Right hindlimb (tissue), 1 donor: ENCODE data around the gene ATXN10.
"Not testable (repeated sequence)": the region's sequence is repeated elsewhere in the genome, so short reads cannot be mapped to it uniquely, and the experiment has no call there.

ENCODE experiments used
- DNase-seq: peaks from one replicate; pipeline ENCODE4 v3.0.0-alpha.2; 2018

Gene ATXN10

GRCh38 chr22:45790401-45790800 lies 118.8 kb downstream of the ATXN10 start:
- DNase-seq: no peak

DNA sequence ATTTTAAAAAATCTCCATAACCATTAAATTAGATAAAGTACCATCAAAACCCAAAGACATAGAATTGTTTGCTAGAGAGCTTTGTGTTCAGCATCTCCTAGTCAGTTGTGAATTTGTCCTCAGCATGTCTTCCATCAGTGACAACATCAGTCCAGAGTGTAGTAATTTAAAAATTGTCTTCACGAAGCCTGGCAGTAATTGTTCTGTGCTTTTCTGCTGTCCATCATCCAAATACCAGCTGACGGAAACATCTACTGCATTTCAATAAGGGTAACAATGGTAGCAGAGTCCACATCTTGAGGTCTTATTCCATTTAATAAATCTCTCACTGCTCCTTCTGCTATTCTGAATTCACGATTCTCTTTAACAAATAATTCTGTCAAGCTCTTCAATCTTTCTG lies 121.5 kb downstream of the ATXN10 start:
- DNase-seq: no peak

GRCh38 chr22:45793892-45794291 lies 122.3 kb downstream of the ATXN10 start:
- no peak for DNase-seq

GRCh38 chr22:45796009-45796408 lies 124.4 kb downstream of the ATXN10 start:
- not testable (repeated sequence) for DNase-seq

GRCh38 chr22:45799291-45799690 lies 127.7 kb downstream of the ATXN10 start:
- no peak for DNase-seq

DNA sequence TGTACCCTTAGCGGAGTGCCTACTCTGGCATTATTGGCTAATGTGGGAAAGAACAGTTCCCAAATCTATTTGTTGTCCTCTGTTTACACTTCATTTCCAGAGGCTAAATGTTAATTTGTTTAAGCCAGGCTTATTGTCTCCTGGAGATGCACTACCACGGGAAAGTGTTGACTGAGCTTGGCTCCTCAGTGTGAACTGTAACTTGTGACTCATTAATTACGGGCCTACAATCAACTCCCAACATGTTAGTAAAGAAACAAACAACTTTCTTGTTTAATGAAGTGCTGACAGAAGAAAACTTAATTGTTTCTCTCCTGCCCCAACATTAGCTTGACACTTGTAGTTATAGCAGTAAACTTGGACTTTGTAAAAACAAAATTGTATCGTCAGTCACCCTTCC lies 130.4 kb downstream of the ATXN10 start:
- DNase-seq: no peak

GRCh38 chr22:45804319-45804985 lies 132.8 kb downstream of the ATXN10 start:
- DNase-seq: no peak

- no peak for DNase-seq
Observed at GRCh38 chr22:45804986-45805325, 133.3 kb downstream of the ATXN10 start.

DNA sequence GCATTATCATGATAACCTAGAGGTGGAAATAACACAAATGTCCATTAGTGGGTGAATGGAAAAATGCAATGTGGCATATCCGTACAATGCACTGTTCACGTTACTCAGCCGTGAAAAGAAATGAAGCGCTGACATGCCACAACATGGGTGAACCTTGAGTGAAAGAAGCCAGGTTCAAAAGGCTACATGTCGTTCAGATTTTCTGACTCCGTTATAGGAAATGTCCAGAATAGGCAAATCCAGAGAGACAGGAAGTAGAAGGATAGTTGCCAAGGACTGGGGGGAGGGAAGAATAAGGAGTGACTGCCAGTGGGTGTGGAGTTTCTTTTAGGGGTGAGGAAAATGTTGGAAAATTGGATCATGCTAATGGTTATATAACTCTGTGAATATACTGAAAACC lies 133.8 kb downstream of the ATXN10 start:
- no peak for DNase-seq

GRCh38 chr22:45807156-45807915 lies 135.7 kb downstream of the ATXN10 start:
- DNase-seq: no peak

DNA sequence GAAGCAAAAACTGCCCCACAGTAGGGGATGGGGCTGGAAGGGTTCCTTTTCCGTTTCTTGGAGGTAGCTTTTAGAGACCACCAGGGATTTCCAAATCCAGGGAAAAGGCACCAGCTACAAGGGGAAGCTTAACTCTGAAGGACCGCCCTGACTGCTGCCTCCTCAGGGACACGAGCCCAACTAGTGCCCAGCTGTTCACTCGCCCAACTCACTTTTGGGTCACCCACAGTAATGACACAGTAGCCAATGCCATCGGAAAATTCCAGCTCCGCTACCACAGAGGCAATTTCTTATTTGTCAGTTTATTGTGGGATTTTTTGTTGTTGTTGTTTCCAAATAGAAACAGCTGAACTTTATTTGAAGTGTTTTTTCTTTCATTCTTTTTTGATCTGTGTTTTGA lies 141.3 kb downstream of the ATXN10 start:
- DNase-seq: no peak

DNA sequence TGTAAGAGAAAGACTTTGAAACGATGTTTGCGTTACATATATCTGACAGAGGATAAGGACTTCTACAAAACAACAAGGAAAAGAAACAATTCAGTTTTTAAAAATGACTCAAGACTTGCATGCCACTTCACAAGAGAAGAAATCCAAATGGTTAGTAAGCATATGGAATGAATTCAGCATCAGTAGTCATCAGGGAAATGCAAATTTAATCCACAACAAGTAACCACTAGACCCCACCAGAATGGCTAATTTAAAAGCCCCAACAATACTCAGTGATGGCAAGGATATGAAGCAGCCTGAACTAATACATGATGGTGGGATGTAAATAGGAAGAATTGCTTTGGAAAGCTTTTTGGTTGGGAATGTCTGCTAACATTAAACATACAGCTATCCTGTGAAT lies 142.6 kb downstream of the ATXN10 start:
- no peak for DNase-seq

DNA sequence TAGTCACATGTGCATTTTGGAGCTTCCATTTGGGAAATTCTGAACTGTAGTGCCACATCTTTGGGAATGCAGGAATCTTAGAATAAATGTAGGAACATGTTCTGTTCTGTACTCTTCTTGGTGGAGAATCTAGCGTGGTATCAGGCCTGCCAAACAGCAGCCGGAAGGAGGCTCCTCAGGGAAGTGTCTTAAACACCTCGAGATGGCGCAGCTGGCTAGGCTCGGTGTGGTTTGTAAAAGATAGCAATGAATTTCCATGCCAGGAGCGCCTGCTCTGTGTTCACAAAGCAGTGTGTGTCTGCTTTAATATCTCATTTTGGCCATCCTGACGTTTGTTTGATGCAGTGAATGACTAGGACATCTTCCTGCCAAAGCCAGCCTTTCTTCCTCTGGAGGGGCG lies 145.1 kb downstream of the ATXN10 start:
- DNase-seq: no peak

DNA sequence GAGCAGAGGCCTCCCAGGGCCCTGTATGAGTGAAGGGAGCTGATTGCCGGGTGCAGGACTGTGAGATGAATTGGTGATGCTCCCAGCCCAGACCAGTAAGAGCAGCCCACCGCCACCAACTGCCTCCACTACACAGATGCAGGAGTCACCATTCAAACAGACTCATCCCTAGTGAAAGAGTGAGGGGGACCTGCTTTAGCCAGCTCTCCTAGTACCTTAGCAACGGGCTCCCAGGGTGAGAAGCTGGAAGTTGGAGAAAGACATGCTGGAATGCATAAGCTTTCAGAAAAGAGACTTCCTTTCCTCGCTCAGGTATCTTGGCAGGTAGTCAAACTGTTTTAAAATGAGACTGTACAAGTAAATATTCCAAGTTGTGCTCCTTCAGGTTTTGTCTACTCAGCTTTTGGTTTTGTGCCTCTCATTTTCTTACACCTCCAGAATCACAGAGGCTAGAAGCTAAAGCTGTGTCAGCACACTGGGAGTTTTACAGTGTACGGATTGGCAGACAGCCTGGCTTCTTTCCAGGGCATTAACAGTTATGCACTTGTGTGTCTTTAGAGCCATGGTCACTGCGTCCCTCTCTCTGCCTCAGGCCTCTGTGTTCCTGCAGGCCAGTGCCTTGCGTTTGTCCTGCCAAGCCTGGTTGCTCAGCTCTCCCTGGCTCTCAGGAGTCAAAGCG lies 146.2 kb downstream of the ATXN10 start:
- no peak for DNase-seq

GRCh38 chr22:45818424-45819085 lies 146.9 kb downstream of the ATXN10 start:
- DNase-seq: no peak

DNA sequence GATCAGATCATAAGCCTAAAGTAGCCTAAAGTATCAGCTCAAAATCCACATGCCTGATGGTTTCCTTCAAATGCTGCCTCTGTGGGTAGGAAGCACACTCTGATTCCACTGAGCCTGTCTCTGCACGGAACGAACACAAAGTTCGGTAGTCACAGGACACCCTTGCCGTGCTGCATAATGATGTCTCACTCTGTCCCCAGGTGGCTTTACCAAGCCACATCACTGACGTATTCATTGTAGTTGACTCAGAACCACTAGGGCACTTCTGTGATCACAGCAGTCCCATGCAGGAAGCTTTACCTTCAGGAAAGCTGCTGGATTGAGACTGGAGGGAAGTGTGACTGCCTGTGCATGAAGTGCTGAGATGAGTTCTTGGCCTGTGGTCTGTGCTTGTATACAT lies 147.7 kb downstream of the ATXN10 start:
- no peak for DNase-seq

GRCh38 chr22:45823336-45823735 lies 151.7 kb downstream of the ATXN10 start:
- no peak for DNase-seq

DNA sequence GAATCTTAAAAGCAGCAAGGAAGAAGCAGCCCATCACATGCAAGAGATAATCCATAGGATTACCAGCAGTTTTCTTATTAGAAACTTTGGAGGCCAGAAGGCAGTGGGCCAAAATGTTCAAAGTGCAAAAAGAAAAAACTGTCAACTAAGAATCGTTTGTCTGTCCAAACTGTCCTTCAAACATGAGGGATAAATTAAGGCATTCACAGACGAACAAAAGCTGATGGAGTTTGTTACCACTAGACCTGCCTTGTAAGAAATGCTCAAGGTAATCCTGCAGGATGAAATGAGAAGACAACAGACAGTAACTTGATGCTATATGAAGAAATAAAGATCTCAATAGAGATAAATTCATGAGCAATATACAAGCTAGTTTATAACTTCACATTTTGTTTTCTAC lies 154.9 kb downstream of the ATXN10 start:
- DNase-seq: no peak

DNA sequence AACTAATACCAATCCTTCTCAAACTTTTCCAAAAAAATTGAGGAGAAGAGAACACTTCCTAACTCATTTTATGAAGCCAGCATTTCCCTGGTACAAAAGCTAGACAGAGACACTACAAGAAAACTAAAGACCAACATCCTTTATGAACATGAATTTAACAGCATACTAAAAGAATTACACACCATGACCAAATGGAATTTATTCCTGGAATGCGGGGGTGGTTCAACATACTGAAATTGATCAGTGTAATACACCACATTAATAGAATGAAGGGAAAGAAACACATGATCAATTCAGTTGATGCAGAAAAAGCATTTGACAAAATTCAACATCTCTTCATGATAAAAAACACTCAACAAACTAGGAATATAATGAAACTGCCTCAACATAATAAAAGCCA lies 157.2 kb downstream of the ATXN10 start:
- no peak for DNase-seq

GRCh38 chr22:45830531-45831245 lies 159.1 kb downstream of the ATXN10 start:
- no peak for DNase-seq

DNA sequence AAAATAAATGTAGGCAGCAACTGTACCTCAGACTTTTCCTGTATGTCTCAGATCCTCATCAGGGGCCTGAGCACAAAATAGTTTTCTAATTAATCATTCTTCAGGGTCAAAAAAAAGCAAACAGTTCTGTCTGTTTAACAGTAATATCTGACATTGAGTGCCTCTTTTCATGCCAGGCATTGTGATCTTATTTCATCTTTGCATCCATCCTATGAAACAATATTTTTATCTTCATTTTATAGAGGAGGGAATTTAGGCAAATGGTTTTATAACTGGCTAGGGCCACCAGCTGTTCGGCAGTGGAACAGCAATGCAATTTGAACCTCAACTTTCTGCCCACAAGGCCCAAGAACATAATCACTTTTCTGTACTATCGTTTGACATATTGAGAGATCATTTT lies 159.8 kb downstream of the ATXN10 start:
- no peak for DNase-seq

DNA sequence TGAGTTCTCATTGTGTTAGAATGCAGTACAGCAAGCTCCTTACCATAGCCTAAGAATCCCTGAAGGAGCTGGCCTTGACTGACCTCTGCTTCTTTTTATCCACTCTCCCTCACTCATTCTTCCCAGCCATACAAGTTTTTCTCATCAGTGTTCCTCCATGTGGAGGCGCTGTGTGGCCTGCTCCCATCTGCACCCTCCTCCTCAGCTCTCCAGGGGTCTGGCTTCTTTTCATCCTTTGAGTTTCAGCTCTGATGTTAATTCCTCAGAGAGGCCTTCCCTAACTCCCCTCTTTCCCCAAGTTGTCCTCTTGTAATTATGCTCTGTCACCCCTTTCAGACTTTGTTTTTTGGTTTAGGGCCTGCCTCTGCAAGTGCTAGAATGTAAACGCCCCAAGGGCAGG lies 160.5 kb downstream of the ATXN10 start:
- DNase-seq: no peak

- DNase-seq: no peak
Observed at GRCh38 chr22:45832959-45833580, 161.4 kb downstream of the ATXN10 start.
